ENCODE results near the gene VTN. TPM values are rescaled to one million over a fixed set of nuclear protein-coding genes. Genes with fewer than 3 reads are reported as not detected.

VTN gene
- total and polyA plus RNA-seq, 2 experiments from 2014 or later, result 0.16 TPM; not detected in 1

- Histone ChIP-seq H2AFZ (peak within 1 kb of the TSS; percentile 74), H3K4me2 (peak within 1 kb of the TSS; percentile 92), H3K79me2 (replicated peaks; ENCODE audit: insufficient read depth) (no peaks in the 10 kb centered on the region), H3K9me2 (ENCODE audit: insufficient read depth) (no peaks in the 10 kb centered on the region), H3K27me3 (ENCODE audit: insufficient read depth) (peaks cover 16% of the 10 kb centered on the region), H3K36me3 (ENCODE audit: insufficient read depth) (no peaks in the 10 kb centered on the region), H4K20me1 (replicated peaks; ENCODE audit: insufficient read depth) (no peaks in the 10 kb centered on the region), H3F3A (replicated peaks; ENCODE audit: low read depth) (peaks cover 17% of the 10 kb centered on the region), H3K27ac (ENCODE audit: low read depth) (peak within 1 kb of the TSS; percentile 86; the same call in 1 of the 2 replicates), H3K4me3 (peak within 1 kb of the TSS; percentile 88), H3K4me1 (ENCODE audit: insufficient read depth) (peaks cover 74% of the 10 kb centered on the region)
- ATAC-seq (peak; percentile 58), DNase-seq (ENCODE audit: low spot score) (peak; percentile 85)
- H3K9me3 Mint-ChIP-seq, result no peaks in the 10 kb centered on the region; the same call in 2 of the 3 replicates
- peak within 1 kb of the TSS; percentile 77 for H3K4me3 Mint-ChIP-seq
- peaks cover 16% of the 10 kb centered on the region for H3K36me3 Mint-ChIP-seq (ENCODE audit: low read depth)
- peaks cover 72% of the 10 kb centered on the region for H3K4me1 Mint-ChIP-seq
- no peak within 1 kb of the TSS for H3K27ac Mint-ChIP-seq
- peaks cover 27% of the 10 kb centered on the region for H3K27me3 Mint-ChIP-seq (ENCODE audit: insufficient read depth, low read depth, poor library complexity)
- TF ChIP-seq STAT1 (IDR thresholded peaks at IDR 0.05; ENCODE audit: unreplicated experiment) (no peak), POLR2AphosphoS5 (IDR thresholded peaks at IDR 0.05; ENCODE audit: low read depth) (peak; percentile 82), CREB1 (CRISPR knock-in tag; IDR thresholded peaks at IDR 0.05; ENCODE audit: low read depth) (no peak), JUNB (IDR thresholded peaks at IDR 0.05; ENCODE audit: unreplicated experiment) (no peak)
Measured at GRCh38 chr17:28405632-28406472, 35.7 kb upstream of the VTN start, which contains the start of gene SLC46A1. Gene SLC46A1 (minus strand): TSS chr17:28406212. CDS start chr17:28406114, 98 bp downstream.

- no peaks in the 10 kb centered on the region for H3K79me2 ChIP-seq (replicated peaks; ENCODE audit: insufficient read depth)
- H3K27me3 Mint-ChIP-seq (ENCODE audit: insufficient read depth, low read depth, poor library complexity), result peaks cover 30% of the 10 kb centered on the region
- H2AFZ ChIP-seq, result peak overlapping the region; percentile 74
- DNase-seq (ENCODE audit: low spot score) (peak; percentile 44), ATAC-seq (peak; percentile 3; the same call in 2 of the 3 replicates)
- TF ChIP-seq ZNF114 (CRISPR knock-in tag; IDR thresholded peaks at IDR 0.05) (no peak), REST (IDR thresholded peaks at IDR 0.05; ENCODE audit: unreplicated experiment) (no peak), CTCF (conservative IDR thresholded peaks at IDR 0.05; ENCODE audit: low read depth in 2 of 2) (no peak), NANOG (IDR thresholded peaks at IDR 0.05; ENCODE audit: borderline replicate concordance) (no peak), EZH2 (IDR thresholded peaks at IDR 0.05; ENCODE audit: low read depth, unreplicated experiment) (no peak), JUNB (IDR thresholded peaks at IDR 0.05; ENCODE audit: unreplicated experiment) (no peak)
- peaks cover 16% of the 10 kb centered on the region for H3K36me3 Mint-ChIP-seq (ENCODE audit: low read depth)
- peak overlapping the region; percentile 77 for H3K4me3 Mint-ChIP-seq
- H3K36me3 ChIP-seq (ENCODE audit: insufficient read depth), result no peaks in the 10 kb centered on the region
- H3K27me3 ChIP-seq (ENCODE audit: insufficient read depth), result peaks cover 16% of the 10 kb centered on the region
- peak overlapping the region; percentile 88 for H3K4me3 ChIP-seq
- H3K27ac Mint-ChIP-seq, result no peak overlapping the region
- H3F3A ChIP-seq (replicated peaks; ENCODE audit: low read depth), result peaks cover 17% of the 10 kb centered on the region
- H3K4me1 Mint-ChIP-seq, result peaks cover 69% of the 10 kb centered on the region
- peak overlapping the region; percentile 92 for H3K4me2 ChIP-seq
- no peaks in the 10 kb centered on the region; the same call in 2 of the 3 replicates for H3K9me3 Mint-ChIP-seq
- H3K9me2 ChIP-seq (ENCODE audit: insufficient read depth), result no peaks in the 10 kb centered on the region
- peaks cover 74% of the 10 kb centered on the region for H3K4me1 ChIP-seq (ENCODE audit: insufficient read depth)
- no peaks in the 10 kb centered on the region for H4K20me1 ChIP-seq (replicated peaks; ENCODE audit: insufficient read depth)
- H3K27ac ChIP-seq (ENCODE audit: low read depth), result no peak overlapping the region
Measured at GRCh38 chr17:28404812-28405570, 34.9 kb upstream of the VTN start.

Measured in GM23338 (cell line).